ENCODE measurements around the gene VSIG1.

The VSIG1 gene

GRCh38 chrX:108044554-108045256 lies at the start of gene VSIG1:
Gene VSIG1, plus strand, starts transcription at chrX:108045065. Its CDS starts 66 bp downstream, at chrX:108045131.
- Histone ChIP-seq H3K9me3 (ENCODE audit: insufficient read depth, low read length) (no peaks in the 10 kb centered on the region), H2AFZ (ENCODE audit: low read depth, low read length, severe bottlenecking) (no peak within 1 kb of the TSS), H3K9me2 (replicated peaks; ENCODE audit: insufficient read depth, low read length) (no peaks in the 10 kb centered on the region), H3K27ac (ENCODE audit: low read depth, low read length) (no peak within 1 kb of the TSS), H3K36me3 (ENCODE audit: low read length) (no peaks in the 10 kb centered on the region), H3K4me2 (ENCODE audit: low read depth, low read length, poor library complexity, severe bottlenecking) (no peak within 1 kb of the TSS), H3F3A (ENCODE audit: insufficient read depth) (no peaks in the 10 kb centered on the region), H4K20me1 (ENCODE audit: low read depth, low read length) (no peaks in the 10 kb centered on the region), H3K27me3 (ENCODE audit: low read length) (no peaks in the 10 kb centered on the region), H3K9ac (ENCODE audit: low read length) (no peak within 1 kb of the TSS), H3K79me2 (ENCODE audit: insufficient read depth, low read length) (no peaks in the 10 kb centered on the region), H3K4me3 (ENCODE audit: insufficient read depth, low read length, poor library complexity, severe bottlenecking) (no peak within 1 kb of the TSS)
- TF ChIP-seq EZH2phosphoT487 (conservative IDR thresholded peaks at IDR 0.05; ENCODE audit: low read length) (no peak), CTCF (IDR thresholded peaks at IDR 0.05; ENCODE audit: insufficient read depth, low read length, poor library complexity, severe bottlenecking) (no peak)

- H3K36me3 ChIP-seq (ENCODE audit: low read length): no peaks in the 10 kb centered on the region
Observed at GRCh38 chrX:107996124-107996523, 48.7 kb upstream of the VSIG1 start.

DNA sequence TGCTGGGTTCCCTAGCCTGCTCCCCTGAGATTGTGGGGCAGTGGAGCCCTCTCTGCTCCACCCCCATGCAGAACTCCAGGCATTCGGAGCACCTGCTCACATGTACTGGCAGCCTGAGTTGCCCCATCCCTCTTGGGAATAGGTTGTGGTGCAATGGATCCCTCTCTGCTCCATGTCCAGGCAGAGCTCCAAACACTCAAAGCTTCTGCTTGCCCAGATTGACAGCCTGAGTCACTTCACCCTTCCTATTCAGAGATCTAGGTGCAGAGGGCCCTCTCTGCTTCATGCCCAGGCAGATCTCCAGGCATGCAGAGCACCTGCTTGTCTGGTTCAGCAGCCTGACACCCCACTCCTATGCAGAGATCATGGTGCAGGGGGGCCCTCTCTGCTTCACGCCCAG lies 44.1 kb upstream of the VSIG1 start:
- H3K27me3 ChIP-seq (ENCODE audit: low read length): no peaks in the 10 kb centered on the region
- no peaks in the 10 kb centered on the region for H3K9me2 ChIP-seq (replicated peaks; ENCODE audit: insufficient read depth, low read length)
- no peak overlapping the region for H2AFZ ChIP-seq (ENCODE audit: low read depth, low read length, severe bottlenecking)
- H3K9ac ChIP-seq (ENCODE audit: low read length): no peak overlapping the region
- no peaks in the 10 kb centered on the region for H3F3A ChIP-seq (ENCODE audit: insufficient read depth)
- H3K79me2 ChIP-seq (ENCODE audit: insufficient read depth, low read length): no peaks in the 10 kb centered on the region
- H3K4me3 ChIP-seq (ENCODE audit: insufficient read depth, low read length, poor library complexity, severe bottlenecking): no peak overlapping the region
- H3K4me2 ChIP-seq (ENCODE audit: low read depth, low read length, poor library complexity, severe bottlenecking): no peak overlapping the region
- H3K9me3 ChIP-seq (ENCODE audit: insufficient read depth, low read length): no peaks in the 10 kb centered on the region
- TF ChIP-seq EZH2phosphoT487 (conservative IDR thresholded peaks at IDR 0.05; ENCODE audit: low read length): no peak
- no peak for TF ChIP-seq CTCF (IDR thresholded peaks at IDR 0.05; ENCODE audit: insufficient read depth, low read length, poor library complexity, severe bottlenecking)
- no peaks in the 10 kb centered on the region for H4K20me1 ChIP-seq (ENCODE audit: low read depth, low read length)
- no peaks in the 10 kb centered on the region for H3K36me3 ChIP-seq (ENCODE audit: low read length)
- no peak overlapping the region for H3K27ac ChIP-seq (ENCODE audit: low read depth, low read length)

More at GRCh38 chrX:107996124-107996523, 48.7 kb upstream of the VSIG1 start:
- H3F3A ChIP-seq (ENCODE audit: insufficient read depth): no peaks in the 10 kb centered on the region
- no peak overlapping the region for H3K4me2 ChIP-seq (ENCODE audit: low read depth, low read length, poor library complexity, severe bottlenecking)
- TF ChIP-seq CTCF (IDR thresholded peaks at IDR 0.05; ENCODE audit: insufficient read depth, low read length, poor library complexity, severe bottlenecking): no peak
- no peak for TF ChIP-seq EZH2phosphoT487 (conservative IDR thresholded peaks at IDR 0.05; ENCODE audit: low read length)
- no peak overlapping the region for H3K4me3 ChIP-seq (ENCODE audit: insufficient read depth, low read length, poor library complexity, severe bottlenecking)
- H3K9me3 ChIP-seq (ENCODE audit: insufficient read depth, low read length): no peaks in the 10 kb centered on the region
- no peak overlapping the region for H2AFZ ChIP-seq (ENCODE audit: low read depth, low read length, severe bottlenecking)
- H3K79me2 ChIP-seq (ENCODE audit: insufficient read depth, low read length): no peaks in the 10 kb centered on the region
- H3K9ac ChIP-seq (ENCODE audit: low read length): no peak overlapping the region
- H3K27ac ChIP-seq (ENCODE audit: low read depth, low read length): no peak overlapping the region
- H3K9me2 ChIP-seq (replicated peaks; ENCODE audit: insufficient read depth, low read length): no peaks in the 10 kb centered on the region
- no peaks in the 10 kb centered on the region for H4K20me1 ChIP-seq (ENCODE audit: low read depth, low read length)
- no peaks in the 10 kb centered on the region for H3K27me3 ChIP-seq (ENCODE audit: low read length)
